Ishikawa (cell line): ENCODE measurements around the gene WFIKKN1.
A peak's percentile ranks its signal among the peaks of the same experiment; 100 is the strongest.

Source experiments
- CEBPB ChIP-seq: IDR thresholded peaks from 2 replicates; pipeline ENCODE4 v1.6.1; 2012
- CREB1 ChIP-seq: IDR thresholded peaks from 2 replicates; pipeline ENCODE4 v1.6.1; 2012; ENCODE audit warnings: low read depth
- EGR1 ChIP-seq: IDR thresholded peaks from 2 replicates; pipeline ENCODE4 v1.6.1; 2012
- FOXM1 ChIP-seq: IDR thresholded peaks from 2 replicates; pipeline ENCODE4 v1.6.1; 2012; ENCODE audit warnings: low read depth, borderline replicate concordance
- MAX ChIP-seq: IDR thresholded peaks from 2 replicates; pipeline ENCODE4 v1.6.1; 2012
- NFIC ChIP-seq: IDR thresholded peaks from 2 replicates; pipeline ENCODE4 v1.6.1; 2012
- RAD21 ChIP-seq: IDR thresholded peaks from 2 replicates; pipeline ENCODE4 v1.6.1; 2012; ENCODE audit warnings: low read depth
- REST ChIP-seq: IDR thresholded peaks from 2 replicates; pipeline ENCODE4 v1.6.1; 2012; ENCODE audit warnings: low read depth, mild to moderate bottlenecking
- TAF1 ChIP-seq: IDR thresholded peaks from 2 replicates; pipeline ENCODE4 v1.6.1; 2012; ENCODE audit warnings: low read depth, mild to moderate bottlenecking
- TCF12 ChIP-seq: IDR thresholded peaks from 2 replicates; pipeline ENCODE4 v1.6.1; 2012; ENCODE audit warnings: low read depth
- TEAD4 ChIP-seq: IDR thresholded peaks from 2 replicates; pipeline ENCODE4 v1.6.1; 2012
- USF1 ChIP-seq: IDR thresholded peaks from 2 replicates; pipeline ENCODE4 v1.6.1; 2012
- YY1 ChIP-seq: IDR thresholded peaks from 2 replicates; pipeline ENCODE4 v1.6.1; 2012; ENCODE audit warnings: low read depth
- ZBTB7A ChIP-seq: IDR thresholded peaks from 2 replicates; pipeline ENCODE4 v1.6.1; 2012; ENCODE audit warnings: low read depth

Gene WFIKKN1

GRCh38 chr16:630815-631405 lies at the start of gene WFIKKN1:
Gene WFIKKN1 (plus strand): TSS chr16:630985. CDS start chr16:631254, 269 bp downstream.
- TF ChIP-seq TCF12 (peak; percentile 32; the same call in 1 of the 2 replicates), NFIC (peak; percentile 88), EGR1 (no peak), ZBTB7A (peak; percentile 68; the same call in 1 of the 2 replicates)

- TF ChIP-seq EGR1 (no peak), ZBTB7A (no peak), CEBPB (no peak), TAF1 (no peak), FOXM1 (no peak), TEAD4 (no peak), USF1 (no peak)
Observed at GRCh38 chr16:582218-582613, 48.6 kb upstream of the WFIKKN1 start.

GRCh38 chr16:582614-583331 lies 48.0 kb upstream of the WFIKKN1 start:
- TF ChIP-seq MAX (no peak), RAD21 (no peak), NFIC (no peak), USF1 (no peak)

- no peak for TF ChIP-seq TAF1
- no peak for TF ChIP-seq CEBPB
- no peak for TF ChIP-seq CREB1
- no peak for TF ChIP-seq NFIC
- TF ChIP-seq RAD21: no peak
- no peak for TF ChIP-seq EGR1
Observed at GRCh38 chr16:583470-583814, 47.3 kb upstream of the WFIKKN1 start.

GRCh38 chr16:583815-584591 lies 46.8 kb upstream of the WFIKKN1 start:
- no peak for TF ChIP-seq REST
- no peak for TF ChIP-seq TCF12
- TF ChIP-seq USF1: no peak
- no peak for TF ChIP-seq RAD21
- TF ChIP-seq FOXM1: no peak

GRCh38 chr16:585351-585750 lies 45.4 kb upstream of the WFIKKN1 start:
- no peak for TF ChIP-seq NFIC
- peak; percentile 17; the same call in 1 of the 2 replicates for TF ChIP-seq MAX

GRCh38 chr16:586047-586644 lies 44.6 kb upstream of the WFIKKN1 start:
- no peak for TF ChIP-seq FOXM1
- no peak for TF ChIP-seq TAF1
- peak; percentile 51; the same call in 1 of the 2 replicates for TF ChIP-seq MAX
- TF ChIP-seq TCF12: no peak
- no peak for TF ChIP-seq EGR1
- 0 out of 2 replicates have a peak, but pooled peaks have one; percentile 9 for TF ChIP-seq TEAD4
- no peak for TF ChIP-seq YY1
- no peak for TF ChIP-seq ZBTB7A
- TF ChIP-seq USF1: 0 out of 2 replicates have a peak, but pooled peaks have one; percentile 1
- TF ChIP-seq CEBPB: no peak
